AG04449 (cell line): ENCODE results near the gene ACOT13.

Experiments used
- CTCF ChIA-PET: fragments of 350-600 bp; formaldehyde crosslinking; extraction: SDS; loops from one replicate; lab custom pipeline; 2021; ENCODE audit warnings: antibody characterized with exemption; lab: Yijun Ruan, JAX
- POLR2A ChIA-PET: fragments of 400-600, 350-600 bp; formaldehyde crosslinking; extraction: SDS; loops from one replicate; lab custom pipeline; 2020; ENCODE audit warnings: antibody characterized with exemption, inconsistent platforms; lab: Yijun Ruan, JAX
- DNase-seq: peaks from one replicate; pipeline ENCODE4 v3.0.0-alpha.2; 2010; ENCODE audit warnings: low read depth, low spot score
- H3K4me3 ChIP-seq: 2 replicates; pipeline ENCODE4 v1.5.1; 2011; ENCODE audit warnings: low read depth, mild to moderate bottlenecking, control low read depth, low read length
- CTCF ChIP-seq: IDR thresholded peaks from one replicate; pipeline ENCODE4 v1.5.1; 2011; ENCODE audit warnings: mild to moderate bottlenecking, moderate library complexity, low read length, control low read depth, inconsistent platforms; ENCODE audit not compliant: insufficient read depth; ENCODE audit errors: missing control alignments

Gene ACOT13

GRCh38 chr6:24718449-24719124 is 51.7 kb downstream of the ACOT13 start:
- CTCF ChIA-PET: interaction anchor here (0.7 to 1.8 kb wide), 3 partner anchors 9 to 138 kb away, joined by 3 to 4 read pairs (median 3); no protein-coding TSS in a partner anchor
- TF ChIP-seq CTCF: no peak
- POLR2A ChIA-PET: interaction anchor here (1.1 to 1.9 kb wide), 5 partner anchors 10 to 52 kb away, joined by 3 to 8 read pairs (median 6); partner anchors contain the start of genes ACOT13 and TDP2
- peak overlapping the region; percentile 91 for H3K4me3 ChIP-seq
- DNase-seq: no peak

GRCh38 chr6:24719125-24719971 is 52.5 kb downstream of the ACOT13 start, which contains the start of gene C6orf62:
C6orf62 (minus strand) TSS chr6:24719154; CDS start chr6:24718668, 486 bp downstream.
- TF ChIP-seq CTCF: no peak
- no peak for DNase-seq
- ChIA-PET CTCF (interaction anchor here (0.7 to 1.8 kb wide), 3 partner anchors 10 to 138 kb away, joined by 3 to 4 read pairs (median 3); no protein-coding TSS in a partner anchor), POLR2A (interaction anchor here (0.7 to 1.9 kb wide), 8 partner anchors 11 to 569 kb away, joined by 3 to 8 read pairs (median 4); partner anchors contain the start of genes ACOT13 and TDP2)
- H3K4me3 ChIP-seq: peak within 1 kb of the TSS; percentile 91

GRCh38 chr6:24720131-24720603 is 53.3 kb downstream of the ACOT13 start:
- no peak for TF ChIP-seq CTCF
- CTCF ChIA-PET: no interaction called here
- POLR2A ChIA-PET: interaction anchor here (0.7 to 1.9 kb wide), 5 partner anchors 18 to 568 kb away, joined by 3 to 8 read pairs (median 3); partner anchors contain the start of genes ACOT13 and TDP2
- no peak for DNase-seq
- peak overlapping the region; percentile 91 for H3K4me3 ChIP-seq

GRCh38 chr6:24720604-24721460 is 54.0 kb downstream of the ACOT13 start:
- ChIA-PET CTCF (interaction anchor here (1.7 kb wide), 1 partner anchor 47 kb away, joined by 7 read pairs; no protein-coding TSS in a partner anchor), POLR2A (interaction anchor here (0.6 to 1.9 kb wide), 5 partner anchors 9 to 54 kb away, joined by 3 to 13 read pairs (median 5); partner anchors contain the start of genes ACOT13 and TDP2)
- no peak for TF ChIP-seq CTCF
- peak overlapping the region; percentile 91 for H3K4me3 ChIP-seq
- peak; percentile 99 for DNase-seq

GRCh38 chr6:24721461-24722215 is 54.8 kb downstream of the ACOT13 start:
- DNase-seq: peak; percentile 37
- CTCF ChIA-PET: interaction anchor here (0.9 to 1.7 kb wide), 3 partner anchors 20 to 138 kb away, joined by 4 to 7 read pairs (median 5); no protein-coding TSS in a partner anchor
- POLR2A ChIA-PET: interaction anchor here (0.6 to 1.6 kb wide), 4 partner anchors 8 to 22 kb away, joined by 3 to 13 read pairs (median 5); no protein-coding TSS in a partner anchor
- H3K4me3 ChIP-seq: peak overlapping the region; percentile 72
- TF ChIP-seq CTCF: no peak
